ENCODE results near the gene PLA2G2E.

PLA2G2E gene

GRCh38 chr1:19923137-19923952, at the start of gene PLA2G2E:
PLA2G2E (minus strand) TSS chr1:19923617; CDS start chr1:19923559, 58 bp downstream.
- DNase-seq (ENCODE audit: low spot score): no peak

GRCh38 chr1:19971664-19972063, 48.2 kb upstream of the PLA2G2E start:
- DNase-seq (ENCODE audit: low spot score): no peak

- DNase-seq (ENCODE audit: low spot score): no peak
Observed at GRCh38 chr1:19969898-19970660, 46.7 kb upstream of the PLA2G2E start.

- DNase-seq (ENCODE audit: low spot score): no peak
Observed at GRCh38 chr1:19967808-19968207, 44.4 kb upstream of the PLA2G2E start.

- no peak for DNase-seq (ENCODE audit: low spot score)
Observed at GRCh38 chr1:19964542-19964941, 41.1 kb upstream of the PLA2G2E start.

GRCh38 chr1:19963636-19964035, 40.2 kb upstream of the PLA2G2E start:
- DNase-seq (ENCODE audit: low spot score): no peak

GRCh38 chr1:19960591-19960990, 37.2 kb upstream of the PLA2G2E start:
- DNase-seq (ENCODE audit: low spot score): no peak

GRCh38 chr1:19957779-19958178, 34.4 kb upstream of the PLA2G2E start:
- no peak for DNase-seq (ENCODE audit: low spot score)

- DNase-seq (ENCODE audit: low spot score): no peak
Observed at GRCh38 chr1:19955534-19956170, 32.2 kb upstream of the PLA2G2E start.

GRCh38 chr1:19954059-19954458, 30.6 kb upstream of the PLA2G2E start:
- no peak for DNase-seq (ENCODE audit: low spot score)

GRCh38 chr1:19949016-19949415, 25.6 kb upstream of the PLA2G2E start:
- DNase-seq (ENCODE audit: low spot score): peak; percentile 82

GRCh38 chr1:19946971-19947370, 23.6 kb upstream of the PLA2G2E start:
- DNase-seq (ENCODE audit: low spot score): no peak

- no peak for DNase-seq (ENCODE audit: low spot score)
Observed at GRCh38 chr1:19946331-19946751, 22.9 kb upstream of the PLA2G2E start.

GRCh38 chr1:19945914-19946313, 22.5 kb upstream of the PLA2G2E start:
- DNase-seq (ENCODE audit: low spot score): no peak

- DNase-seq (ENCODE audit: low spot score): no peak
Observed at GRCh38 chr1:19942657-19943056, 19.2 kb upstream of the PLA2G2E start.

GRCh38 chr1:19942088-19942487, 18.7 kb upstream of the PLA2G2E start:
- DNase-seq (ENCODE audit: low spot score): no peak

GRCh38 chr1:19941206-19941568, 17.8 kb upstream of the PLA2G2E start:
- no peak for DNase-seq (ENCODE audit: low spot score)

GRCh38 chr1:19940486-19941205, 17.2 kb upstream of the PLA2G2E start:
- DNase-seq (ENCODE audit: low spot score): no peak

GRCh38 chr1:19938472-19938871, 15.1 kb upstream of the PLA2G2E start:
- DNase-seq (ENCODE audit: low spot score): no peak

GRCh38 chr1:19936061-19936750, 12.8 kb upstream of the PLA2G2E start:
- no peak for DNase-seq (ENCODE audit: low spot score)

GRCh38 chr1:19934336-19934735, 10.9 kb upstream of the PLA2G2E start:
- DNase-seq (ENCODE audit: low spot score): no peak

GRCh38 chr1:19932866-19933265, 9.4 kb upstream of the PLA2G2E start:
- no peak for DNase-seq (ENCODE audit: low spot score)

All from kidney capillary endothelial cell (primary cell).